M059J (cell line): Measurements from ENCODE around the gene RDH14. TPM values are rescaled to one million over a fixed set of nuclear protein-coding genes. Genes with fewer than 3 reads are reported as not detected.

ENCODE experiments used
- DNase-seq: peaks from one replicate; pipeline ENCODE4 v3.0.0-alpha.2; 2012; ENCODE audit warnings: low read depth
- total RNA-seq: library from RNA; depleted of rRNA; stranded (reverse); fragments of >200 nt; shearing (Covaris generic); gene quantifications from 2 replicates; pipeline ENCODE4 v1.2.3, GENCODE V29; 2014

RDH14 gene
- total RNA-seq, 1 experiment from 2014 or later = 27.0 TPM

DNA sequence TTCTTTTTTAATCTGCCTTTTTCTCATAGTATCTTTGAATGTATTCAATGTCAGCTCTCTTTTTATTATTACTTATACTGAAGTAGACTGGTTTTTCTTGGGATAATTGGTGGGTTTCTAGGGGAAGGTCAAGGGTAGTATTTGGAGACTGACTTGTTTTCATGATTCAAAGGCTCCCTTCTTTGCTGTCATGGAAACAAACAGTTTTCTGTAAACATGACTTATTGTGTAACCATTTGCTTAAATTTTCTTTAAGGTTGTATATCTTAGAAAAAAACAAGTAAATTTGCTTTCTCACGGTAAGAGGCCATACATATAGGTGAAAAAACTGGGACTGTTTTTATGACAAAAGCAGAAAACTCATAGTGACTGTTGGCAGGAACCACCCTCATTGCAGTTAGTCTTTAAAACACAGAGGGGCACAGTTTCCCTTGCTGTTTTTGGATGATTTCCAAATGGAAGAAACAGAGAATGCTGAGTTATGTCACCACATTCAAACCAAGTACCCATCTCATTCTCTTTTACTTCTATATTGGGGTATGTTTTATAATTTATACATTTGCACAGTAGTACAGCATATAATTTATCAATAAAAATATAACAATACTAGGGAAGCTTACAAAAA, 5.8 kb upstream of the RDH14 start:
- peak; percentile 7 for DNase-seq

DNA sequence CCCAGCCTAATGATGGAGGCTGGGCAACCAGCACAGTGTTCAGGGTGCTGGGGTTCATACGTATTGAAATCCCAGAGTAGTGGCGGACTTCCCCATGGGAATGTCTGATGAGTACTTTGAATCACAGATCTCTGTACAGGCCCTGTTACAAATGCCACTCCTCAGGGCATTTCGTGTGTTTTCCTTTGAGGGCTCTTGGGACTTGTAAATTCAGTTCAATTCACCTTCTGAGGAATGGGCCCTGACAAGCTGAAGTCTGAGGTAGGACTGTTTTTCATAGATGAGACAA, 288 bp upstream of the RDH14 start:
- DNase-seq = no peak

DNA sequence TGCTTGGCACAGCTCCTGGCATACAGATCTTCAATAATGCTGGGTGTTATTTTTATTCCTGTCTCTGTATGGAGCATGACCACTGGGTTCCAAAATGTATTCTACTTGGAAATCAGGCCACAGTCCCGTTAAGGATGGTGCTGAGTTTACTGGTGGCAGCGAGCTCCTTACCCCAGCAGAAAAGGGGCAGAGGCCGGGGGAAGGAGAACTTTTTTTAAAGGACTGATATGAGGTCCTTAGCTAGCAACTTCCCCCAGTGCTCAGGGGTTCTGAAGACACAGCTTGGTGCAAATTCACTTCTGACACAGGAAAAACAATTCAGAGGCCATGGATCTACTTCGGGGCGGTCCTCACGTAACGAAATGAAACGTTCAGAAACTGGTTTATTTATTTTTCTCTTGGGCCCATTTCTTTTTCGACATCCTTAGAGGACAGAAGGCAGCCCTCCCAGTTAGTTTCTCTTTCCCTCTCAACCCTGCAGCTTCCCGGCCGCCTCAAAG, 872 bp downstream of the RDH14 start:
- no peak for DNase-seq

DNA sequence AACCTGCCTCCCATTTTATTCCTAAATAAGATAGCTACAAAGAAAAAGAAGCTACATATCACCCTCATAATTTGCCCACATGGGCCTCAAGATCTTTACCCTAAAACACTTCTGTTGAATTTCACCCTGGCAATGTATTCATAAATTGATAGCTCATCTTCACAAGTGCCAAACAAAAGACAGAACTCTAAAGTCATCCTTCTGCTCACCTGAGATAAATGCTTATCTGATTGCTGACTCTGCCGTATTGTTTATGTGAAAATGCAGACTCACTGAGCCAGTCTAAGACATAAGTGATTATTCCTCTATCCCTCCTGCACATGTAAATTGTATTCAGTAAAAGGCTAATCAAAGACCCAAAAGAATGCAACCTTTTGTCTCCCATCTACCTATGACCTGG, 2.0 kb downstream of the RDH14 start:
- no peak for DNase-seq

DNA sequence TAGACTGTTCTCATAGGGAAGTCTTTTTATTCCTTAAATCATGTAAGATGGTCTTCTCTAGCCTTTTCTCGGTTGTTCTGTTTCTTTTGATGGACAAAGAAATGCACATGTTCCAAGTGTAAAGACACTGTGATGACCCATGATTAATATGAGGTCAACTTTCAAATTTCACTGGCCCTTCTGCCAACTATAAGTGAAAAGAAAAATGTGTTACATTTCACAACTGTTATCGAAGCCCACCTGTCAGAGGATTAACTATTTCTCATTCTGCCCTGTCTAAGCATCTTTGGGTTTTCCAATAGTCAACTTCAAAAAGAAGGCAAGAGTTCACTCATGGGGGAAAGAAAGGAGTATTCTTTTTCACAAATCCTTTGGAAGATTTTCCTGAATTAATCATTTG, 3.3 kb downstream of the RDH14 start:
- no peak for DNase-seq

DNA sequence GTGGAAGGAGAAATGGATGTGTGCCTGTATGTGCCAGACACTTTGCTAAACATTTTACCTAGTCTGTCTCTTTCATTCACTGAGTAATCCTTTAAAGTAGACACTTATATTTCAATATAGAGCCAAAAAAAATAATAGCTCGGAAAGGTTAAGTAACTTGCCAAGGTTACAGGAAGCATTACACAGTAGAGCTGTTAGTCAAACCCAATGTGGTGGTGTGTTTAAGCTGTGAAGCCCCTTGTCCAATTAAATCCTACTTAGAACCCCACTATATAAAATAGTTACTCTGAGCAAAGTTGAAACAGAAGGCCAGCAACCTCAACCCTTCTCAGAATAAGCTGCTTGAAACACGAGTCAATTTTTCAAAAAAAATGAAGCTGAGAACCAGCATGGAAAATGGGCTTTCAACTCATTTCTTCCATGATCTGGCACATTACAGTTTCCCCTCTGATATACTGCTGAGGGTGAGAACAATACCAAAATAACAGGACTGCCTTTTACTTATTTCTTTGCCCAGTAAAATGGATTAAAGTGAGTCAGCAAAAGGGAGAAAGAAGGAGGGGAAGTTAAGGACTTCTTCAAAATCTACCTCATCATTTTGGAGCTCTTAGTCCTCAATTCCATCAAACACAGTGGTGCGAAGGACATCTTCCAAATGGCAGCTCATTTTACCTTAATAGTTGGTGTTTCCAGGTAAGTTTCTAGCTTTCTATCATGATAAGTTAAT, 7.9 kb downstream of the RDH14 start:
- DNase-seq = no peak

DNA sequence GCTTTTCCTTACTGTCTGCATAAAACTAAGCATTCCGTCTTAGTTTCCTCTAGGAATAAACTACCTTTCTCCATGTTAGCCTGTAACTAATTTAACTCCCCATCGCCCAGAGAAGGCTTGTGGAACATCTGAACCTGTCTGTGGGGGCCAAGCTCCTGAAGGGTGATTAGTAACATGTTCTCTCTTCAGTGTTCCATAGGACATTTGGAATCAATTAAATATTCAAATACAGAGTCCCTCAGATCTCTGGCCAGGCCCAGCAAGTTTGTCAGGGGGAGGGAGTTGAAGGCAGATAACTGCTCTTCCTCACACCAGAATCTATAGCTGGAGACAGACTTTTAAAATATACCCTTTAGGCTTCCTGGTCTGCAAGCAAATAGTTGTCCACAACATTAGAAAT, 8.8 kb downstream of the RDH14 start:
- no peak for DNase-seq

DNA sequence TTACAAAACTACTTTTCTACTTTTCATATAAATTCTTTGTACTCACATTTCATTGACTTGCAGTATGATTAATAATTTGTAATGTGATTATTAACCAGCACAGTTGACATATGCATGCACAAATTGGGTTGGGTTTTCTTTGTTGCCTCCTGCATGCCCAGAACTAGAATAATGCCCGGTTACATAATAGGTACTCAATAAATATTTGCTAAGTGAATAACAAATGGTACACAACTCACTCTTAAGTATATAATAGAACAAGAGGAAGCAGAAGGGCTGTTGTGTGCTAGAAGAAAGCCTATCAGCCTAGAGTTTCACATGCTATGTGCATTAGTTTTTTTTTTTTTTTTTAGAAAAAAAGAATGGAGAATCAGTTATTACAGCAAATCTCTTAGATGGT, 9.3 kb downstream of the RDH14 start:
- no peak for DNase-seq

DNA sequence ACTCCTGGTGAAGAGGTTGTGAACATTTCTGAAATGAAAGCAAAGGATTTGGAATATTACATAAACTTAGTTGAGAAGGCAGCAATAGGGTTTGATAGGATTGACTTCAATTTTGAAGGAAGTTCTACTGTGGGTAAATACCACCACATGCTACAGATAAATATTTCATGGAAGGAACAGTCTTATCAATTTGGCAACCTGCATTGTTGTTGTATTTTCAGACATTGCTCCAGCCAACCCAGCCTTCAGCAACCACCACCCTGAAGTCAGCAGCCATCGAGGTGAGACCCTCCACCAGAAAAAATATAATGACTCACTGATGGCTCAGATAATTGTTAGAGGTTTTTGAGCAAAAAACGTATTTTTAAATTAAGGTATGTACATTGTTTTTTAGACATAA, 10.0 kb downstream of the RDH14 start:
- DNase-seq = no peak

DNA sequence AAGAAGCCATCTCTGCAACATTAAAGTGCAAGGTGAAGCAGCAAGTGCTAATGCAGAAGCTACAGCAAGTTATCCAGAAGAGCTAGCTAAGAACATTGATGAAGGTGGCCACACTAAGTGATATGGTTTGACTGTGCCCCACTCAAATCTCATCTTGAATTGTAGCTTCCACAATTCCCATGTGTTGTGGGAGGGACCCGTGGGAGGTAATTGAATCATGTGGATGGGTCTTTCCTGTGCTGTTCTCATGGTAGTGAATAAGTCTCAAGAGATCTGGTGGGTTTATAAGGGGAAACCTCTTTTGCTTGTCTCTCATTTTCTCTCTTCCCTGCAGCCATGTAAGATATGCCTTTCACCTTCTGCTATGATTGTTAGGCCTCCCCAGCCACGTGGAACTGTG, 11.4 kb downstream of the RDH14 start:
- no peak for DNase-seq

DNA sequence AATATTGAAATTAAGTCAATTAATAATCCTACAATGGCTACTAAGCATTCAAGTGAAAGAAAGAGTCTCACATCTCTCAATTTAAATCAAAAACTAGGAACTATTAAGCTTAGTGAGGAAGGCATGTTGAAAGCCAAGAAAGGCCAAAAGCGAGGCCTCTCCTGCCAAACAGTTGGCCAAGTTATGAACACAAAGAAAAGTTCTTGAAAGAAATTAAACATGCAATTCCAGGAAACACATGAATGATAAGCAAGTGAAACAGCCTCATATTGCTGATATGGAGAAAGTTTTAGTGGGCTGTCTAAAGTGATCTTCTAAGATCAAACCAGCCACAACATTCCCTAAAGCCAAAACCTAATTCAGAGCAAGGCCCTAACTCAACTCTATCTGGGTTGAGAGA, 11.8 kb downstream of the RDH14 start:
- DNase-seq = no peak

DNA sequence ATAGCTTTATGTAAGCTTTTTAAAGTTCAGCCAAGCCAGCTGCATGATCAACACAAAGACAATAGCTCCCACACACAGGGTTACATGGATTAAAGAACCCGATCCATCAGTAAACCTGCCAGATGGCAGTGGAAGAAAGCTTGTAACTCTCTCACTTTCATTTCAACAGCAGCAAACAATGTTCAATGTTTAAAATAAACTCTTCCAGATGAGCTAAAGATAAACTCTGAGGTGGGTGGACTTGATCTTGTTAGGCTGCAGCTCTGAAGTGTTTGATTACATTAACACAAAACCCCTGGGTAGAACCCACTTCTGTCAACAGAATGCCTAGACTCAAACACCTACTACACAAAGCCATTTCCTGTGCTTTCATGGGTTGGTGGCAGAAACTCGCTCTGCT, 13.9 kb downstream of the RDH14 start:
- no peak for DNase-seq

DNA sequence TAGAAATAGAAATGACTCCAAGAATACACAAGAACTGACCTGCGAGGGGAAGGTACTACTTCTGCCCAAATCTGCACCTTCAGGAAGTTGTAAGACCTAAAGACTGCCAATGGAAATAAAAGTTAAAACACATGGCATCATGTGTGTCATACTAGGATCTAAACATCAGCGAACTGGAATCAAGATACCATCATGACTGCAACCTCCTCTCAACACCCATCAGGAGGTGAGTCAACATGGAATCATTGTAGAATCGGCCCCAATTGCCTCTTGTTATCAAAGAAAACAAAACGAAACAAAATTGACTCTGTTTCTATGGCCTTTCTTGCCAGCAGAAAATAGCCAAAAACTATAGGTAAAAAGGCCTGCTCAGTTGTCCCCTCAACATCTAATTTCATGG, 15.1 kb downstream of the RDH14 start:
- DNase-seq = peak; percentile 72

DNA sequence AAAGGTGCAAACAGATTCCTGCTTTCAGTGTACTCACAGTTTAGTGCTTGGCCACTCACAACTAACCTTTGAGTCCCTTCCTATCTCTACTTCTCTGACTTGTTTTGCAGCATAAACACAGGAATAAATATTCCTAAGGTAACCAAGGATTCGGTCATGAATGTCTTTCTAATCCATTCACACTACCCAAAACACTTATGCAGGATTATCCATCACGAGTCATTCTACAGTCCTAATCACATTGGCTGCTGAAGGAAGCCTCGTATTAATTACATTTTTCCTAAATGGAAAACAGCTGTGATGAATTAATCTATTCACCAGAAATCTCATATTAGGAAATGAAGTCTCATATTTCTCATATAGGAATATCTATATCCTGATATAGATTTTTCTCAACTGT, 16.3 kb downstream of the RDH14 start:
- DNase-seq = no peak

DNA sequence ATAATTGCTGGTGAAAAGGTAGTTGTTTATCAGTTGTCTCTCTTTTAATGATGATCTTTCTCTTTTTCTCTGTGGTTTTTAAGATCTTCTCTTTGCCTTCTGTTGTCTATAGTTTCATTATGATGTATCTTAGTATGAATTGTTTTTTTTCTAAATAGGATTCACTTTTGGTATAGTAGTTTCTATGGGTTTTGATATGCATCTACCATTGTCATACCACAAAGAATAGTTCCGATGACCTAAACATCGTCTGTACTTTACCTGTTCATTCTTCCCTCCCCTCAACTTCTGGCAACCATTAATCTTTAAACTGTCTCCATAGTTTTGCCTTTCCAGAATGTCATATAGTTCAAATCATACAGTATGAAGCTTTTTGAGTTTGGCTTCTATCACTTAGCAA, 19.6 kb downstream of the RDH14 start:
- no peak for DNase-seq

DNA sequence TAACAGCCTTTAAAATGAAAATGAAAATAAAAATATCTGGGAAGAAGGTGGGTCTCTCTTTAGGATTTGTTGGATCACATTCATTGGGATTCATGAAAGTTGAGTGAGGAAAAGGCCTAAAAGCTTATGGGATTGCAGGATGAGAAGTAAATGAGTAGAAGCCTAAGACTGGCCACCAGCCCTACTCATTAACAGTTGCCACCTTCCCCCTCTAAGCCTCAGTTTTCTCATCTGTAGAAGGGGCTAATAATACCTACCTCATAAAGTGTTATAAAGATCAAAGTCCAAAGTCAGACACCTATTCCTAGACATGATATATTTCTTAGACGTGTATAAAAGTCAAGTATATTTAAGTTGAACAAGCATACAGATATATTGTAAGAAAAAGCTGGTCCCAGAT, 23.8 kb downstream of the RDH14 start:
- DNase-seq = no peak

DNA sequence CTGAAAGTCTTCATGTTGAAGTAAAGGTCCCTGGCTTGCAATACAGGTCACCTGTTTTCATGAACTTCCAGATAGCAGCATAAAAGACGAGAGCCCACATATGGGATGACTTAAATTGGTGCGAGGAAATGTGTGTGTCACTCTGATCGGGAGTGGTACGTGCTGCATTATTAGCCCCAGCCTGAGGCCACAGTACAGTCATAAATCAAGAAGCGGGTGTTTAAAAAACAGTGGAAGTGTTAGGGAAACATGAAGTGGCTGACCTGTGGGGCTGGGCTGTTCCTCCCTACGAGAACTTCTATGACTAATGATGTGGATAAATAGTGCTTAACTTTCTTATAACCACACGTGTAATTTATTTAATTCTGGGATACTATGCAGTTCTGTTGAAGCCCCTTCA, 24.4 kb downstream of the RDH14 start:
- DNase-seq = peak; percentile 81

DNA sequence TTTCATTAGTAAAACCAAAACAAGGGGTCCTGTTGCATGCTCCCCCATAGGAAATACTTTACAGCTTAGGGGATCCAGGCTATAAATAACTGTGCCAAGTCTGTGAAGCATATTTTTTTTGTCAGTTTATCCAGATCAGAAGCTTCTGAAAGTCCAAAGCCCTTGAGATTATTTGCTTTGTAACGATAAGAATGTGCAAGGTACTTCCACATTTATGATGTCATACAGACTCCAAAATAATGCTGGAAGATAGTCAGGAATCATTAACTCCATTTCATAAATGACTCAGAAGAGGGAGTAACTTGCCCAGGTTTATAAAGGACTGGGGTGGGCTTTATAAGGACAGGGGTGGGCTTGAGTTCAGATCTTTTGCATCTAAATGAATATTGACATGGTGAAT, 29.3 kb downstream of the RDH14 start:
- DNase-seq = no peak

DNA sequence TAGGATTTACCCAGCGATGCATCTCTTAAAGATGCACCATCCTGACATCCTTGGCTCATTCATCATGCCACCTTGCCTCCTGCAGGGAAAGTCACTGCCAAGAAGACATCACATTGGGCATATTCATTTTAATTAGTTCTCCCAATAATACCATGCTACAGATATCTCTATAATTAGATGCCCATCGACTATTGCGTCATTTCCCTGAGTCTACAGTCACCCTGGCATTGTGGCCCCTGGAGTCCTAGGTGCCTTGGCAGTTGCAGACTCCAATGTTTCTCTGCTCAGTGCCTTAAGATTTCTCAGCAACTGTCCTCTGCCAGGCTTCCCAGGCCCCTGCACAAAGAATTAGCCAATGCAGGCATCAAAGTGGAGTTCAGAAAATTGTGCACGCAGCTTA, 32.6 kb downstream of the RDH14 start:
- DNase-seq = no peak

DNA sequence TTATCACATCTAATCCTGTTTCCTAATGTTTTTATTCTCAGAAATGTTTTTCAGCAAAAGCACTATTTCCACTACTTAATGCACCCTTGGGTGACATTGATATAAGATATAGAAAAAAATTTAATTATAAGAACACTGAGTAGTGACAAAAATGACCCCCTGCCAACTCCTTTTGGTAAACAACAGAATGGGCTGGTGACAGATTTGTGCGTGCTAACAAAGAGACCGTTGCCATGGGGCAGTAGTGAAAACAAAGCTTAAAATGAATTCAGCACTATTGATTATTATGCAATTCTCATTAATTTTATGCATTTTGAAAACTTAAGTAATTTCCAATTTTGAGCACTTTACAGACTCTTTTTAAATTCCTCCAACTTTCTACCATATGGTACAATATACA, 33.1 kb downstream of the RDH14 start:
- DNase-seq = no peak

DNA sequence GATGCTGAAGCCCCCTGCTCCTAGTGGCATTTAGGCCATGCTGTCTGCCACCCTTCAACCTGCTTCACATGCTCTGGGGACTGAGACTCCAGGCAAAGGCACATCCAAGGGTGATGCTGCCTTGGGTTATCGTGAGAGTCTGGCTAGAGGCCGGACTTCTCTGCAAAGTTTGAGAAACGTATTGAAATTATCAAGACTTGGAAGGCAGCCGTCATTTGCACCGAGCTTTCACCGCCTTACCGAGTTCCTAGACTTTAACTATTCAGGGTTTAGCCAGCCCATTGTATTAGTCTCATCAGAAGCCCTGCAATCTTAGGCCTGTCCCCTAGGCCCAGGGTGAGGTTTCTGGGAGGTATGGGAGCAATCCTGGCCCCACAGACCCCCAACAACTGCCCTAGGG, 34.0 kb downstream of the RDH14 start:
- DNase-seq = no peak

DNA sequence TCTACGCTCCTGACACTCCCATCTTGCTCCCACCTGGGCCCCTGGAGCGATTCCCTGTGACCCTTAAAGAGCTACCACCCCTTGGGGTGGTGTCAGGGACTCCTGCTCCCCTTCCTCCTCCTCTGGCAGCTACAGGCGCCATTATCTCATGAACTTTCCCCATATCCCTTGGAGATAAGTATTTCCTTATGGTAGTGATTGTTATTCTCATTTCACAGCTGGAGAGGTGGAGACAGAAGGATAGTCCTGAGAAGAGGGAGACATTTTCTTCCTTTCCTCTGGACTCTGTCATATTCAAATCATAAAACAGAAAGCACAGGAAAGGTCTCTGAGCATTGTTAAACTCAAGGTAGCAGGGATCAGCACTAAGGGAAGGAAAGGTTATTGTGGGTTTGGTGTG, 34.6 kb downstream of the RDH14 start:
- DNase-seq = no peak

DNA sequence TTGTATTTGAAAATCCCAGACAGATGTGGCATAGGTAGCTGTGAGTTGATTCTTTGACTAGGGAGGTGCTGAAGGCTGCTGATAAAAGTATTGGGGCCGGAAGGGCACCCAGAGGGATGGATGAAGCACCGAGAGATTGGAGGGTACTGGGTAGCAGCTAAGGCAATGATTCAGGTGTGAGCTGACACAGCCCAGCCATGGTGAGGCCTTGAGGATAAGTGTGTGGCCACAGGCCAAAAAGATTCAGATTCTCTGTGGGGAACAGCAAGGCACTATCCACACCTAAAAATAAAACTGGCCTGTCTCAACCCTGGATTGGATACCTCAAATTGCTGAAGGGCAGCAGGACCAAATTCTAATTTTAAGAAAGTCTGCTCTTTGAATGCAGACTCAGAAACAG, 35.2 kb downstream of the RDH14 start:
- DNase-seq = no peak
